Cardiac septum (tissue), 1 donor: ENCODE results near the gene PARP15. TPM values are rescaled to one million over a fixed set of nuclear protein-coding genes. Genes with fewer than 3 reads are reported as not detected.
"Not testable (repeated sequence)": the region's sequence is repeated elsewhere in the genome, so short reads cannot be mapped to it uniquely, and the experiment has no call there.

Source experiments
- DNase-seq: peaks from one replicate; pipeline ENCODE4 v3.0.0-alpha.2; 2020; ENCODE audit warnings: low spot score
- intact Hi-C: fragments of 100-400 bp; cut with DNase I; formaldehyde crosslinking; loops from one replicate; pipeline ENCODE4 v1.14.0; 2022
- total RNA-seq: library from RNA; stranded (reverse); fragmentation: NEBNext Ultra II Directional; extraction: Animal tissue kit (Norgen Biotek cat#: 25700); gene quantifications from one replicate; pipeline ENCODE4 v1.2.1, GENCODE V29; 2021
- donor health status: DM: no; HTN: no; CAD: no.

Gene PARP15
- total RNA-seq, 1 donor from 2014 or later: 0.67 TPM

DNA sequence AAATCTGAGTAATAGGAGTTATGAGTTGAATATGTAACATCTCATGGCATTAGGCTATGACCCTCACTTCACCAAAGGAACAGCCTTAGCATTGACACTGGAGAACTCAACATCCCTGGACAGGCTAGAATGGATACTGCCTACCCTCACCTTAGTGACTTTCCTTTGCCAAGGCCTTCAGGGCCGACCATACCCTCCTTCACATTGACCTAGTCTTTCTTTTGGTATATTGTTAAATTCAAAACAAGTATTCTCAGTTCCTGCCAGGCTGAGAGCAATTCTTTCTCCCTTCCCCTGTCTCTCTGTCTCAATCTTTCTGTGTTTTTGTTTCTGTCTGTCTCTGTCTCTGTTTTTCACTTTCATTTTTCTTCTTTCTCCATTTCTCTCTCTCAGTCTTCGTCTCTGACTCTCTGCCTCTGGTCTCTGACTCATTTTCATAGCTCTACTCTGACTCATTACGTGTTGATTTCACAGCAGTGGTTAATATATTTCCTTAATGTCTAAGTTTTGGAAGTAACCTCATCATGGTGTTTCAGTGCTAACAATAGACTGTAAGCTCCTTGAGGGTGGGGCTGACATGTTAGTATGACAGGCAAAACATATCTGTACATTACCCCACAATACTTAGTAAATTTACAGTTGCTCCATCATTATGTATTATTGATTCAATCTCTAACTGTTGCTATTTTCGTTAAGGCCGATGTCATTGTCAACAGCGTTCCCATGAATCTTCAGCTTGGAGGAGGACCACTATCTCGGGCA is 32.5 kb downstream of the PARP15 start:
- intact Hi-C loops: no loop called here
- DNase-seq: no peak

DNA sequence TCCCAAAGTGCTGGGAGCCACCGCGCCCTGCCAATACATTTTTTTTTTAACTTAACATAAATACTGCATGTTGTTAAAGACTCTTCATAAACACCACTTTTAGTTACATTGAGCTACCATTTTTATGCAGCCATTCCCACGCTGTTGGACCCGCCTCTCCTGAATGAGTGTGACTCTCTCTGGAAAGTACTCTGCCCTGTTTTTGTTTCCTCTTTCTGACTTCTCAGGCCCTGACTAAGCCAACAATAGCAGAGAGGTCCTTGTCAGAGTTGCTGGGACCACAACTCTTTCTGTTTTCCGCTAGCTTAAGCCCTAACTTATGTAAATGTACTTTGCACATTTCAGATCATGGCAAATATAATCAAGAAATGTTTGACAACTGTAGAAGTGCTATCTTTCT is 35.2 kb downstream of the PARP15 start:
- no peak for DNase-seq
- intact Hi-C loops: no loop called here

GRCh38 chr3:122615303-122615702 is 37.9 kb downstream of the PARP15 start:
- intact Hi-C loops: no loop called here
- DNase-seq: no peak

- intact Hi-C loops: no loop called here
- no peak for DNase-seq
Observed at GRCh38 chr3:122618614-122619013, 41.2 kb downstream of the PARP15 start.

DNA sequence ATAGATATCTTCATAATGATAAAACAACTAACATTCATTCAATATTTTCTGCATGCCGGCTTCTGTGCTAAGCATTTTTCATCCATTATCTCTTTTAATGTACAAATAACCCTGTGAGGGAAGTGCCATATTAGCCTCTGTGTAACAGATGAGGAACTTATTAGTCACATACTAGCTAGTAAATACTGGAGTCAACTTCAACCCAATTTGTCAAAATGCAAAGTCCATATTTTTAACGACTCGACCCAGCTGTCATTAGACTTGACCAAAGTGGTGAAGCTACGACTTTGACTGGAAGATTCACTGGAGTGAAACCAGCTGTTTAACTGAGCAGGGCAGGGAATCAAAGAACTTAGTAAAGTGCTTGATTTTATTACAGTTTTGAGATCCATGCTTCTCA is 41.6 kb downstream of the PARP15 start:
- DNase-seq: no peak
- intact Hi-C loops: no loop called here

- DNase-seq: no peak
- intact Hi-C loops: no loop called here
Observed at GRCh38 chr3:122620399-122620798, 42.9 kb downstream of the PARP15 start.

- no peak for DNase-seq
- intact Hi-C loops: no loop called here
Observed at GRCh38 chr3:122621112-122621511, 43.7 kb downstream of the PARP15 start.

DNA sequence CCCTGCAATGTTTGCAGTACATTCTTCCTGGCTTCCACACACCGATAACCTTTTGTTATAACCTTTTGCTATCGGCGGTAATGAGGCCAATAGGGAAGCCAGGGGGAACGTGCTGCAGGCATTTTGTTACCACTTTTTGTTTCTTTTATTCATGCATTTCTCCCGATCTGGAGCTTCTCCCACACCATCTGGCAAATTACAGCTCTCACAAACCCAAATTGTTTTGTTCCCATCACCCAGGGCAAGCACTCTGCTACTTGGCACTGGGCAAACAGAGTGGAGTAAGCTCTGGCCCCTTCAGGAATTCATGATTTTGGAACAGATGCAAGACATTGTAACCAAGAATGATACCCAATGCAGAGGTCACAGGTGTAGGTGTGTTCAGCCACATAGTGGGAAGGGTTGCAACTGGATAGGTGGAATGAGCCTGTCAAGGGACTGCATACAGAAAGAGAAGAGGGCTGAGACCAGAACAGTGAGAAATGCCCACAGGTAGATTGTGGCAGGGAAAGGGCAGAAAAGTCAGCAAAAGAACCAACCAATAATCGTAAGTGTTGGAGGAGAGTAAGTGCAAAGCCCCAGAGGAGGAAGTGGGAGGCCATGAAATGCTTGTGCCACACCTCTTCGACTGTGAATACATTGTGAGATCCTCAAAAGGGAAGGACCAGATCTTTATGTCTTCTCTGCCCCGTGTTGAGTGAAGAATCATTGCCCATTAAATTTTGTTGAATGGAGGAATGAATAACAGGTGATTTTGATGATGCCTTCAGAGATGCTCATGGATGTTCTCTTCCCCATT is 45.8 kb downstream of the PARP15 start:
- DNase-seq: no peak
- intact Hi-C loops: no loop called here

- no peak for DNase-seq
- intact Hi-C loops: no loop called here
Observed at GRCh38 chr3:122626515-122627180, 49.2 kb downstream of the PARP15 start.

DNA sequence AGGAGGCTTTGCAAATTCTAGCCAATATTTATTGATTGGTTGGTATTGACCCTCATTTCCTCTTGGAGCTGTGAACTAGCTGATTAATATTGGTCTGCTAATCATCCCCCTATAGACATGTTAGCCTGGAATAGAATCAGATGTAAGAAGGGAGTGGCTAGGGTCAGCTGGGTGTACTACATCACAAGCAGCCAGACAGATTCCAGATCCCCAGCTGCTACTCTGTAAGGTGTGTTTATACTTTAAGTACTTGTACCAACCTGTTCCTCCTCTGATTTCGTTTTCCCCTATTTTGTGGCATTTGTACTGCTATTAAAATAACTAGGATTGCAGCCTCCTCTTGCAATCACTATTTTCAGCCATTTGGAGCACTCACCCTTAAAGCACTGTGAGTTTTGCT is 49.9 kb downstream of the PARP15 start:
- no peak for DNase-seq
- intact Hi-C loops: no loop called here

- no peak for DNase-seq
- intact Hi-C loops: no loop called here
Observed at GRCh38 chr3:122628567-122628966, 51.1 kb downstream of the PARP15 start.

DNA sequence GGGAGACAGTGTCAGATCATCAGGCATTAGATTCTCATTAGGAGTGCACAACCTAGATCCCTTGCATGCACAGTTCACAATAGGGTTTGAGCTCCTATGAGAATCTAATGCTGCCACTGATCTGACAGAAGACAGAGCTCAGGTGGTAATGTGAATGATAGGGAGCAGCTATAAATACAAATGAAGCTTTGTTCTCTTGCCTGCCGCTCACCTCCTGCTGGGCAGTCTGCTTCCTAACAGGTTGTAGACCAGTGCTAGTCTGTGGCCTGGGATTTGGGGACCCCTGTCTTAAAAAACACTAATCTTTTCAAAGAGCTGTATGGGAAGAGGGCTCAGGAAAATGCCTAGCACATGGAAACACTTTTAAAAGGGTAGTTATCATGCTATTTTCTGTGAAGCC is 52.3 kb downstream of the PARP15 start:
- intact Hi-C loops: no loop called here
- no peak for DNase-seq

- intact Hi-C loops: no loop called here
- DNase-seq: no peak
Observed at GRCh38 chr3:122635789-122636188, 58.3 kb downstream of the PARP15 start.

GRCh38 chr3:122636697-122637096 is 59.2 kb downstream of the PARP15 start:
- DNase-seq: no peak
- intact Hi-C loops: no loop called here

DNA sequence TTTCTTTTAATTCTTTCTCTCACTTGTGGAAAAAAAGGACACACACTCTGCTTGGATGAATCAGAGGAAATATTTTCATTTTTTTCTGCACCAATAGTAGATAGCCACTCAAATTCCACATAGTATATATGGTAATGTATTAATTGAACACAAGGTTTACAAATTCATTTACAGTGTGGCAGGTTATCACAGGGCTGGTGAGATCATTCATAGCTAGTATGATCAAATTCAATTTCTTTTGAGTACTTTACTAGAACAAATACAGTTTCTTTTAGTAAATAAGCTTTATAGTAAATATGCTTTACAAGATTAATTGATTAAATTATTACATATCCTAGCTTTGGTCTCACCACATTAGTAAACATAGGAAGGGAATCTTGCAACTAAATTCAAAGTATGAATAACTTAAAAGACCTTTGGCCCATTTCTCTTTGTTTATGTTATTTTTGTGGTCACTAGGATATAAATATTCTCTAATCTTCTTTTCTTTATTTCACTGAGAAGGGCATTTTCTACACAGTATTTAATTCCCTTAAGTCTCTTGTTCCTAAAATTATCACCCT is 63.1 kb downstream of the PARP15 start:
- intact Hi-C loops: no loop called here
- DNase-seq: no peak

GRCh38 chr3:122642935-122643334 is 65.5 kb downstream of the PARP15 start:
- no peak for DNase-seq
- intact Hi-C loops: no loop called here

DNA sequence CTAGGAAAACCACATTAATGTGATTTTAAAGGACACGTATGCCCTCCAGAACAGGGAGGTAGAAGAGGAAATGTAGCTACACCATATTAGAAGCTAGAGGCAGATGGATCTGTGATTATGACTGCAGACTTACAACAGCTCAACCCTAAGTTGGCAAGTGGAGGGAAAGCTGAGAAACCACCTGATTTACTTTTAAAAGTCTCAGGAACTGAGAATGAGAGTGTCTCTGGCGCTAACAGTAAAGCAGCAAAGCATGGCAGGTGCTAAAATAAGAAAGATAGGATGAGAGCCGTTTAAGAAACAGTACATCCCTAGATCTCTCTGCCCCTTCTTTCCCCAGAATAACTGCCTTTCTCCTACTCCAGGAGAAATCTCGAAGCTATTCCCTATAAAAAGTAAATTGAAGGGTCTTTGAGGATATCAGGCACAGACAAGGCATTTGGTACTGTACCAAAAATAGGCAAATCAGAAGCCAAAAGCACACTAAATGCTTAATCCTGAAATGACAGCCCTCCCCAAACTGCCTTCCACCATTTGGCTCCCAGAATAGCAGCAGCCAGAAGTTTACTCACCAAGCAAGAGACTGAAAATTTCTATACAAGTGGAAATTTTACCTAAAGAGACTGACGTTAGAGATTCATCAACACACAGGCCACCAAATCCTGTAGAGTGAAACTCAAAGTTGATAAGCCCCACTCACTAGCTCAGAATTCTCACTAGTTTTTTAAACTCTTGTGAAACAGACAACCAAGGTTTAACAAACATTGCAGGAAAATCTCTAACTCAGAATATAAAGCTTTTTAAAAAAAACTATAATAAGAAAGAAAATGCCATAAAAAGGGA is 68.9 kb downstream of the PARP15 start:
- DNase-seq: no peak
- intact Hi-C loops: no loop called here

DNA sequence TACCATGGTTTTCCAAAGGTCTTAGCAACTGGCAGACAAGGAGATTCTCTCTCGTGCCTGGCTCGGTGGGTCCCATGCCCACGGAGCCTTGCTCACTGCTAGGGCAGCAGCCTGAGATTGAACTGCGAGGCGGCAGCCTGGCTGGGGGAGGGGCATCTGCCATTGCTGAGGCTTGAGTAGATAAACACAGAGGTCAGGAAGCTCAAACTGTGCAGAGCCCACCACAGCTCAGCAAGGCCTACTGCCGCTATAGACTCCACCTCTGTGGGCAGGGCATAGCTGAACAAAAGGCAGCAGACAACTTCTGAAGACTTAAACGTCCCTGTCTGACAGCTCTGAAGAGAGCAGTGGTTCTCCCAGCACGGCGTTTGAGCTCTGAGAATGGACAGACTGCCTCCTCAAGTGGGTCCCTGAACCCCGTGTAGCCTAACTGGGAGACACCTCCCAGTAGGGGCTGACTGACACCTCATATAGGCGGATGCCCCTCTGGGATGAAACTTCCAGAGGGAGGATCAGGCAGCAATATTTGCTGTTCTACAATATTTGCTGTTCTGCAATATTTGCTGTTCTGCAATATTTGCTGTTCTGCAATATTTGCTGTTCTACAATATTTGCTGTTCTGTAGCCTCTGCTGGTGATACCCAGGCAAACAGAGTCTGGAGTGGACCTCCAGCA is 73.9 kb downstream of the PARP15 start:
- DNase-seq, intact Hi-C loops: not testable (repeated sequence)

DNA sequence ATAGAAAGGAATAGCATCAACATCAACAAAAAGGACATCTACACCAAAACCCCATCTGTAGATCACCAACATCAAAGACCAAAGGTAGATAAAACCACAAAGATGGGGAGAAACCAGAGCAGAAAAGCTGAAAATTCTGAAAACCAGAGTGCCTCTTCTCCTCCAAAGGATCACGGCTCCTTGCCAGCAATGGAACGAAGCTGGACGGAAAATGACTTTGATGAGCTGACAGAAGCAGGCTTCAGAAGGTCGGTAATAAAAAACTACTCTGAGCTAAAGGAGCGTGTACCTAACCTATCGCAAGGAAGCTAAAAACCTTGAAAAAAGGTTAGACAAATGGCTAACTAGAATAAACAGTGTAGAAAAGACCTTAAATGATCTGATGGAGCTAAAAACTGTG is 74.5 kb downstream of the PARP15 start:
- DNase-seq, intact Hi-C loops: not testable (repeated sequence)
